Measurements from ENCODE around the gene EVA1C. TPM values are rescaled to one million over a fixed set of nuclear protein-coding genes. Genes with fewer than 3 reads are reported as not detected.

The EVA1C gene
- total and polyA plus RNA-seq, 2 donors (not counting 1 experiment from before 2014, with no cell fraction given) = 0.84 to 1.6 TPM

DNA sequence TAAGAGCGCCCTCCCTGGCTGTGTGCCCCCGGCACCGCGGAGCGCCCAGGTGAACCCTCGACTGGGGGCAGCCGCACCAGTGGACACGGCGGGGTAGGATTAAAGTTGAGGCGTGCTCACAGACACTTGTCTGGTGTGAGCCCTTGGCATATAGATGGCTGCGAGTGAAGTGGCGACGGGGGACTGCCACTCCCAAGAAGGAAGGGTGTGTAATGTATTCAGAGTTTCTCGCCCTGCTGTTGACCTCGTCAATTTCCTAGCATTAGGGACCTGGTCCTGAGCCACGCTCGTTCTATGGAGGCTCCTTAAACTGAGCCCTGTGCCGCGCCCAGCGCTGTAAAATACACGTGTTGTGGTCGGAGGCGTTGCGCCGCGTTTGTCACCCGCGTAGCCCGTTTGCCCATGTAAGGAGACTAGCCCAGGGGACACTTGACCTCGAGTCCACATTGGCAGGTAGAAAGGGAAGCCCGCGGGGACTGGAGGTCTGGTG, 554 bp downstream of the EVA1C start:
- H3K4me3 ChIP-seq (ENCODE audit: control extremely low read depth in 1 of 5, extremely low read depth in 1 of 5, insufficient read depth in 1 of 5, low read depth in 2 of 5, low read length in 4 of 5) = peak overlapping the region in 2 of 5 experiments; percentile 48 to 59
- no peak overlapping the region for H3K9ac ChIP-seq (ENCODE audit: low read length)
- H2AFZ ChIP-seq (ENCODE audit: insufficient read depth, low read depth, low read length, poor library complexity, severe bottlenecking) = peak overlapping the region; percentile 69
- intact Hi-C loops (cut with micrococcal nuclease) = no loop called here
- ChIA-PET POLR2A (no interaction called here), CTCF (no interaction called here)
- peaks cover 13% of the 10 kb centered on the region in 2 donors for H3K4me1 ChIP-seq (ENCODE audit: control insufficient read depth in 2 of 2, insufficient read depth in 2 of 2, low read length in 2 of 2)
- no peak for TF ChIP-seq EZH2 (IDR thresholded peaks at IDR 0.05; ENCODE audit: borderline replicate concordance, insufficient read depth, low read depth, low read length, poor library complexity, severe bottlenecking)
- TF ChIP-seq CTCF (IDR thresholded peaks at IDR 0.05) = no peak
- H3K79me2 ChIP-seq (ENCODE audit: control insufficient read depth, insufficient read depth, low read length) = no peaks in the 10 kb centered on the region
- H3K27ac Mint-ChIP-seq = no peak overlapping the region
- peak overlapping the region; percentile 83 for H3K4me3 Mint-ChIP-seq
- H3K4me1 Mint-ChIP-seq = peaks cover 16% of the 10 kb centered on the region
- peaks cover 0 to 10% (median 0%) of the 10 kb centered on the region in 3 donors for H3K9me3 ChIP-seq (ENCODE audit: control extremely low read depth in 1 of 3, control insufficient read depth in 2 of 3, insufficient read depth in 1 of 3, low read length in 2 of 3)
- no peaks in the 10 kb centered on the region for H4K20me1 ChIP-seq (ENCODE audit: control insufficient read depth, insufficient read depth, low read length, poor library complexity, severe bottlenecking)
- H3K9me3 Mint-ChIP-seq (ENCODE audit: insufficient read depth) = no peaks in the 10 kb centered on the region
- ATAC-seq (ENCODE audit: low read depth) (no peak), DNase-seq (no peak)
- peaks cover 0 to 29% (median 7%) of the 10 kb centered on the region in 4 experiments for H3K27me3 ChIP-seq (replicated peaks in 1 of 4; ENCODE audit: control extremely low read depth in 1 of 4, control insufficient read depth in 3 of 4, insufficient read depth in 4 of 4, low read length in 3 of 4)
- no peaks in the 10 kb centered on the region for H3K36me3 ChIP-seq (replicated peaks in 1 of 2; ENCODE audit: control extremely low read depth in 1 of 2, control insufficient read depth in 1 of 2, extremely low read depth in 1 of 2, insufficient read depth in 2 of 2, low read length in 1 of 2)
- peak overlapping the region; percentile 80 for H3K4me2 ChIP-seq (replicated peaks; ENCODE audit: low read depth, low read length, poor library complexity, severe bottlenecking)
- no peak overlapping the region for H3K27ac ChIP-seq (ENCODE audit: low read length in 2 of 2)
- 18% methylated on average over 30 of the region's 32 CpGs for WGBS (ENCODE audit: insufficient coverage)
- peaks cover 57% of the 10 kb centered on the region for H3K27me3 Mint-ChIP-seq

DNA sequence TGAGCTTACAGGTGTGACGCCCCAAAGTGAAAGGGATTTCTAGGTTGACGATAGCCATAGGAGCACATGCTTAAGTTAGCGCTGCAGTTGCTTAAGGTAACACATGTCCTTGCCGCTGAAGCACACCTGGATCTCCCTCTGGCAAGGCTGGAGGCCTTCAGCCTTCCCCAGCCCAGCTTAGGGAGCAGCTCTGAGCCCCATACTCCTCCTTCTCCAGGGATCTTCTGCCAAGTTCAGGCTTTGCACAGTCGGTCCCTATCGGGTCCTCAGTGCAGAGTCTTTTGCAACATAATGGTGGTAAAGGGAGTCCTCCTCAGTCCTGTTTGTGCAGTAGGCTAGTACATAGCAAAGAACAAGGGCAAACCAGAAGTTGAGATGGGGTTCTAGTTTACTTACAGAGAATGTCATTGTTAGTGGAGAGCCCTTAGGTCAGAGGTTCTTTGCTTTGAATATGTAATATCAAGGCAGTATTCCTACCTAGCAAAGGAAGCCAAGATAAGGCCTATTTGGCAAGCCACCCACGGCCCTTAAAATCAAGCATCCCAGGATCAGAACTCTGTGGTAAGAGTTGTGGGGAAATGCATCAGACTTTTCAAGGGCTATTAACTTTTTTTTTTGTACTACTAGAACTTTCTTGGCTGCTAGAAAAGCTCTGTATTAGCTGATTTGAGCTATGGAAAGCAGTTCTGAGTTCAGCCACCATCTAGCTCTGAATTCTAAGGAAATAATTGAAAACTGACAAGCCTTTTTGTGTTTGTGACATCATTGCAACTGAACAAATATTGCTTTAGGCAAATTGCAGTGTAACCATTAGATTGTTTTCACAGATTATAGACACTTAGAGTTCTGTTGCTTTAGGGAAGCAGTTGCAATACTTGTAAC, 1.4 kb downstream of the EVA1C start:
- H3K4me3 Mint-ChIP-seq = peak overlapping the region; percentile 83
- H3K79me2 ChIP-seq (ENCODE audit: control insufficient read depth, insufficient read depth, low read length) = no peaks in the 10 kb centered on the region
- H3K4me2 ChIP-seq (replicated peaks; ENCODE audit: low read depth, low read length, poor library complexity, severe bottlenecking) = no peak overlapping the region
- H3K4me1 ChIP-seq (ENCODE audit: control insufficient read depth in 2 of 2, insufficient read depth in 2 of 2, low read length in 2 of 2) = peaks cover 13% of the 10 kb centered on the region in 2 donors
- H3K4me1 Mint-ChIP-seq = peaks cover 16% of the 10 kb centered on the region
- 99% methylated on average over 5 of the region's 7 CpGs for WGBS (ENCODE audit: insufficient coverage)
- POLR2A ChIA-PET = no interaction called here
- H3K27ac Mint-ChIP-seq = no peak overlapping the region
- H2AFZ ChIP-seq (ENCODE audit: insufficient read depth, low read depth, low read length, poor library complexity, severe bottlenecking) = no peak overlapping the region
- no peak overlapping the region for H3K4me3 ChIP-seq (ENCODE audit: control extremely low read depth in 1 of 5, extremely low read depth in 1 of 5, insufficient read depth in 1 of 5, low read depth in 2 of 5, low read length in 4 of 5)
- peaks cover 0 to 29% (median 5%) of the 10 kb centered on the region in 4 experiments for H3K27me3 ChIP-seq (replicated peaks in 1 of 4; ENCODE audit: control extremely low read depth in 1 of 4, control insufficient read depth in 3 of 4, insufficient read depth in 4 of 4, low read length in 3 of 4)
- no peak overlapping the region for H3K9ac ChIP-seq (ENCODE audit: low read length)
- DNase-seq (no peak), ATAC-seq (ENCODE audit: low read depth) (no peak)
- H3K9me3 ChIP-seq (ENCODE audit: control extremely low read depth in 1 of 3, control insufficient read depth in 2 of 3, insufficient read depth in 1 of 3, low read length in 2 of 3) = peaks cover 0 to 8% (median 0%) of the 10 kb centered on the region in 3 donors
- intact Hi-C loops (cut with micrococcal nuclease) = no loop called here
- H4K20me1 ChIP-seq (ENCODE audit: control insufficient read depth, insufficient read depth, low read length, poor library complexity, severe bottlenecking) = no peaks in the 10 kb centered on the region
- H3K27me3 Mint-ChIP-seq = peaks cover 57% of the 10 kb centered on the region
- H3K36me3 ChIP-seq (replicated peaks in 1 of 2; ENCODE audit: control extremely low read depth in 1 of 2, control insufficient read depth in 1 of 2, extremely low read depth in 1 of 2, insufficient read depth in 2 of 2, low read length in 1 of 2) = no peaks in the 10 kb centered on the region
- no peaks in the 10 kb centered on the region for H3K9me3 Mint-ChIP-seq (ENCODE audit: insufficient read depth)
- CTCF ChIA-PET = no interaction called here
- no peak overlapping the region for H3K27ac ChIP-seq (ENCODE audit: low read length in 2 of 2)
- TF ChIP-seq EZH2 (IDR thresholded peaks at IDR 0.05; ENCODE audit: borderline replicate concordance, insufficient read depth, low read depth, low read length, poor library complexity, severe bottlenecking) (no peak), CTCF (IDR thresholded peaks at IDR 0.05) (no peak)
